ENCODE measurements around the gene USP40.
"Not testable (repeated sequence)": the region's sequence is repeated elsewhere in the genome, so short reads cannot be mapped to it uniquely, and the experiment has no call there.

The USP40 gene, protein sequence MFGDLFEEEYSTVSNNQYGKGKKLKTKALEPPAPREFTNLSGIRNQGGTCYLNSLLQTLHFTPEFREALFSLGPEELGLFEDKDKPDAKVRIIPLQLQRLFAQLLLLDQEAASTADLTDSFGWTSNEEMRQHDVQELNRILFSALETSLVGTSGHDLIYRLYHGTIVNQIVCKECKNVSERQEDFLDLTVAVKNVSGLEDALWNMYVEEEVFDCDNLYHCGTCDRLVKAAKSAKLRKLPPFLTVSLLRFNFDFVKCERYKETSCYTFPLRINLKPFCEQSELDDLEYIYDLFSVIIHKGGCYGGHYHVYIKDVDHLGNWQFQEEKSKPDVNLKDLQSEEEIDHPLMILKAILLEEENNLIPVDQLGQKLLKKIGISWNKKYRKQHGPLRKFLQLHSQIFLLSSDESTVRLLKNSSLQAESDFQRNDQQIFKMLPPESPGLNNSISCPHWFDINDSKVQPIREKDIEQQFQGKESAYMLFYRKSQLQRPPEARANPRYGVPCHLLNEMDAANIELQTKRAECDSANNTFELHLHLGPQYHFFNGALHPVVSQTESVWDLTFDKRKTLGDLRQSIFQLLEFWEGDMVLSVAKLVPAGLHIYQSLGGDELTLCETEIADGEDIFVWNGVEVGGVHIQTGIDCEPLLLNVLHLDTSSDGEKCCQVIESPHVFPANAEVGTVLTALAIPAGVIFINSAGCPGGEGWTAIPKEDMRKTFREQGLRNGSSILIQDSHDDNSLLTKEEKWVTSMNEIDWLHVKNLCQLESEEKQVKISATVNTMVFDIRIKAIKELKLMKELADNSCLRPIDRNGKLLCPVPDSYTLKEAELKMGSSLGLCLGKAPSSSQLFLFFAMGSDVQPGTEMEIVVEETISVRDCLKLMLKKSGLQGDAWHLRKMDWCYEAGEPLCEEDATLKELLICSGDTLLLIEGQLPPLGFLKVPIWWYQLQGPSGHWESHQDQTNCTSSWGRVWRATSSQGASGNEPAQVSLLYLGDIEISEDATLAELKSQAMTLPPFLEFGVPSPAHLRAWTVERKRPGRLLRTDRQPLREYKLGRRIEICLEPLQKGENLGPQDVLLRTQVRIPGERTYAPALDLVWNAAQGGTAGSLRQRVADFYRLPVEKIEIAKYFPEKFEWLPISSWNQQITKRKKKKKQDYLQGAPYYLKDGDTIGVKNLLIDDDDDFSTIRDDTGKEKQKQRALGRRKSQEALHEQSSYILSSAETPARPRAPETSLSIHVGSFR

GRCh38 chr2:233566141-233566956, at the start of gene USP40:
USP40 (minus strand) TSS chr2:233566782; CDS start chr2:233565554, 1,228 bp downstream.
- DNase-seq, result peak; percentile 88

DNA sequence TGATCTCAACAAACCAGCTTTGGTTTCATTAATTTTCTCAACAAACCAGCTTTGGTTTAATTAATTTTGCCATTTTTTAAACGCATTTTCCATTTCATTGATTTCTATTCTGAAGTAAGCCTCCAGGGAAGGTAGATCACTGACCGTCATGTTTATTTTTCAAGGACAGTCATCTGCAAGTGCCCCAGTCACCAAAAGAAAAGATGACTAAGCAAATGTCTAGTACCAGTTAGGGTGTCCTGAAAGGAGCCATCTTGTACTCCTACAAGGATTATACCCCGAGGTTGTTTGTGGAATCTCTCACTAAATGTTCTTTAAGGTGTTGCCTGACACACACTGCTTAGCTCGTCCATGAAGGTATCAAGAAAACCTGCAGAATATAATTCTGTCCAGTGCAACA, 44.7 kb upstream of the USP40 start:
- DNase-seq, result no peak

GRCh38 chr2:233605680-233606079, 39.1 kb upstream of the USP40 start:
- DNase-seq, result no peak

- DNase-seq, result no peak
These were observed 38.2 kb upstream of the USP40 start for GRCh38 chr2:233604826-233605225.

DNA sequence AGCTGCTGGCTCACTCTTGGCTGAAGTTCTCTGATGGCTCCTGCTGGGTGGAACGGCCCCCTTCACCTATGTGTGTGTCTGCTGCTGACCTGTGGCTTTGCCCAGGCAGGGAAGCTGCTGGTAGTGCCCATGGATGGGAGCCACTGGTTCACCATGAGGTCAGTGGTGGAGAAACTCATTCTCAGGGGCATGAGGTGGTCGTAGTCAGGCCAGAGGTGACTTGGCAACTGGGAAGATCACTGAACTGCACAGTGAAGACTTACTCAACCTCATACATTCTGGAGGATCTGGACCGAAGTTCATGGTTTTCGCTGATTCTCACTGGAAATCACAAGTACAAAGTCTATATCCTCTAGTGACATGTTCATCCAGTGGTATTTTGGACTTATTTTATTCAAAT, 36.9 kb upstream of the USP40 start:
- no peak for DNase-seq

GRCh38 chr2:233602076-233602475, 35.5 kb upstream of the USP40 start:
- DNase-seq, result no peak

DNA sequence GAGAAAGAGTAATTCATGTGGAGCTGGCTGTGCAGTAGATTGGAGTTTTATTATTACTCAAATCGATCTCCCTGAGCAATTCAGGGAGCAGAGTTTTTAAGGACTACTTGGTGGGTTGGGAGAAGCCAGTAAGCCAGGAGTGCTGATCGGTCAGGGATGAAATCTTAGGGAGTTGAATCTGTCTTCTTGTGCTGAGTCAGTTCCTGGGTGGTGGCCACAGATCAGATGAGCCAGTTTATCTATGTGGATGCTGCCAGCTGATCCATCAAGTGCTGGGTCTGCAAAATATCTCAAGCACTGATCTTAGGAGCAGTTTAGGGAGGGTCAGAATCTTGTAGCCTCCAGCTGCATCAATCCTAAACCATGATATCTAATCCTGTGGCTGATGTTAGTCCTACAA, 33.8 kb upstream of the USP40 start:
- no peak for DNase-seq

- no peak for DNase-seq
These were observed 32.4 kb upstream of the USP40 start for GRCh38 chr2:233598952-233599351.

- DNase-seq, result no peak
These were observed 30.9 kb upstream of the USP40 start for GRCh38 chr2:233597522-233597921.

GRCh38 chr2:233593201-233593600, 26.6 kb upstream of the USP40 start:
- DNase-seq, result peak; percentile 18

DNA sequence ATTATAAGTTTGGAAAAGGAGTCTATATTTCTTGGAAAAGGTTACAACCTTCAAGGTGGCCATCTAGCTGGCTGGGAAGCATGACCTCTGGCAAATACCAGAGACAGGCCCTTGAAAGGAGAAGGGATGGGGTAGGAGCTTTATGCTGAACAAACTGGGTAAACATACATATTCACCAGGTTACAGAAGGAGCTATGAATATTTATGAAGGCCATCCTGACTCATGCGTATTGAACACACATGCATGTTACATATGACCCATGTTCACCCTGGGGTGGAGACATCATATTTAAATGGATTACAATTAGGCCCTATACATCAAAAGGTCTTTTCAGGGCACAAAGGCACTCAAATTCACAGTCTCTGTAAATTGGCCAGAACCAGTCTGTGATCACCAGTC, 26.1 kb upstream of the USP40 start:
- not testable (repeated sequence) for DNase-seq

GRCh38 chr2:233588400-233588799, 21.8 kb upstream of the USP40 start:
- DNase-seq, result no peak

GRCh38 chr2:233584210-233584609, 17.6 kb upstream of the USP40 start:
- DNase-seq, result no peak

- DNase-seq, result not testable (repeated sequence)
These were observed 16.8 kb upstream of the USP40 start for GRCh38 chr2:233583217-233583965.

- not testable (repeated sequence) for DNase-seq
These were observed 10.8 kb upstream of the USP40 start for GRCh38 chr2:233577341-233577740.

DNA sequence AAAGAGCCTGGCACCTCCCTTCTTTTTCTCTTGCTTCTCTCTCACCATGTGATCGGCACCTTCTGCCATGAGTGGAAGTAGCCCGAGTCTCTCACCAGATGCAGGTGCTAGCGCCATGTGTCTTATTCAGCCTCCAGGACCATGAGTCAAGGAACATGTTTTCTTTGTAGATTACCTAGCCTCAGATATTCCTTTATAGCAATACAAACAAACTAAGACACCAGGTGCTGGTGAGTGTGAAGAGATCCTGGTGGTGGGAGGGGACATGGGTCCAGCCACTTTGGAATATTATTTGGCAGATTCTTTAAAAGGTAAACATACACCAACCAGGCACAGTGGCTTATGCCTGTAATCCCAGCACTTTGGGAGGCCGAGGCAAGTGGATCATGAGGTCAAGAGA, 5.9 kb upstream of the USP40 start:
- no peak for DNase-seq

GRCh38 chr2:233571462-233571861, 4.9 kb upstream of the USP40 start:
- DNase-seq, result no peak

- DNase-seq, result no peak
These were observed 4.4 kb upstream of the USP40 start for GRCh38 chr2:233571001-233571400.

GRCh38 chr2:233565685-233566140, 869 bp downstream of the USP40 start:
- no peak for DNase-seq

- peak; percentile 64 for DNase-seq
These were observed 2.7 kb downstream of the USP40 start for GRCh38 chr2:233563663-233564430.

Data from hematopoietic multipotent progenitor cell treated with erythropoietin and hydrocortisone succinate and interleukin-3 and kit ligand, for 6 days (in vitro differentiated cells).